Sigmoid colon (tissue), 4 donors: Measurements from ENCODE around the gene LIMS2.

ENCODE experiments used
- EP300 ChIP-seq, 4 donors: sonication (generic); formaldehyde crosslinking; IDR thresholded peaks; one replicate each; pipeline ENCODE4 v1.6.1; 2017; ENCODE audit warnings: antibody characterized with exemption in 4 of 4
- POLR2A ChIP-seq, 2 donors: fragments of 450-650 bp; IDR thresholded peaks; one replicate each; pipeline ENCODE4 v1.6.1; 2016; ENCODE audit warnings: antibody characterized with exemption in 2 of 2, mild to moderate bottlenecking in 2 of 2, moderate library complexity in 2 of 2
- POLR2AphosphoS5 ChIP-seq, 4 donors: sonication (generic); formaldehyde crosslinking; IDR thresholded peaks; one replicate each; pipeline ENCODE4 v1.6.1; 2017; ENCODE audit warnings: antibody characterized with exemption in 4 of 4
- TF ChIP-seq, protein P1 (sequence below), 4 experiments: fragments of 450-650 bp in 3 of 4; fragments of 200-600 bp in 1 of 4; IDR thresholded peaks; one replicate each; pipeline ENCODE4 v1.5.1; 2016 to 2019; ENCODE audit warnings: antibody characterized with exemption in 4 of 4, mild to moderate bottlenecking in 3 of 4, moderate library complexity in 2 of 4

DNA sequence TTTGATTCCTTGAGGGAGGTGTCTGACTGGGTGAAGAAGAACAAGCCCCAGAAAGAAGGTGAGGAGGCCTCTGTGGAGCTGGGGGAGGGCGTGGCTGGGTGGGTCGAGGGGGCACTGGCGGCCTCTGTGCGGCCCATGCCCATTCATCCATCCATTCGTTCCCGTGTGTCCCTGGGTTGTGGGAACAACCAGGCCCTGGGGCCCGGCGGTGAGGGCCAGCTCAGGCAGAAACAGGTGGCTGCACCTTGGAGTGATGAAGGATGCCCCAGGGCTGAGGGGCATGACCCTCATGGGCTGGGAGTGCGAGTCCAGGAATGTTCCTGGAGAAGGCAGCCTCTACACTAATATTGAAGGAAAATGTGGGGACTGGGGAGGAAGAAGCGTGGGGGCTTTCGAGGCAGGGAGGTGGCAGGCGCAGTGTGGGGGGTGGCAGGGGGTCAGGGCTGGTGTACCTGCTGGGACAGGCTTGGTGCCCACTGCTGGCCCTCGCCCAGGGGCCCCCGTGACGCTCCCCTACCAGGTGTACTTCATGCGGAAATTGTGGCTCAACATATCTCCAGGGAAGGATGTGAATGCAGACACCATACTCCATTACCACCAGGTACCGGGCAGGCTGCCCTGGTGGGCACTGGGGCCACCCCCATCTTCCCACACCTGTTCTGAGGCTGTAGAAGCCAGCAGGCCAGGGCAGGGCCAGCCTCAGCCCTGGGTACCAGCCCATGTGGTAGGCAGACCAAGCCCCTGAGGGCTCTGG is 40.5 kb downstream of the LIMS2 start:
- TF ChIP-seq, protein P1, sequence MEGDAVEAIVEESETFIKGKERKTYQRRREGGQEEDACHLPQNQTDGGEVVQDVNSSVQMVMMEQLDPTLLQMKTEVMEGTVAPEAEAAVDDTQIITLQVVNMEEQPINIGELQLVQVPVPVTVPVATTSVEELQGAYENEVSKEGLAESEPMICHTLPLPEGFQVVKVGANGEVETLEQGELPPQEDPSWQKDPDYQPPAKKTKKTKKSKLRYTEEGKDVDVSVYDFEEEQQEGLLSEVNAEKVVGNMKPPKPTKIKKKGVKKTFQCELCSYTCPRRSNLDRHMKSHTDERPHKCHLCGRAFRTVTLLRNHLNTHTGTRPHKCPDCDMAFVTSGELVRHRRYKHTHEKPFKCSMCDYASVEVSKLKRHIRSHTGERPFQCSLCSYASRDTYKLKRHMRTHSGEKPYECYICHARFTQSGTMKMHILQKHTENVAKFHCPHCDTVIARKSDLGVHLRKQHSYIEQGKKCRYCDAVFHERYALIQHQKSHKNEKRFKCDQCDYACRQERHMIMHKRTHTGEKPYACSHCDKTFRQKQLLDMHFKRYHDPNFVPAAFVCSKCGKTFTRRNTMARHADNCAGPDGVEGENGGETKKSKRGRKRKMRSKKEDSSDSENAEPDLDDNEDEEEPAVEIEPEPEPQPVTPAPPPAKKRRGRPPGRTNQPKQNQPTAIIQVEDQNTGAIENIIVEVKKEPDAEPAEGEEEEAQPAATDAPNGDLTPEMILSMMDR (IDR thresholded peaks at IDR 0.05) = no peak
- no peak for TF ChIP-seq POLR2A (IDR thresholded peaks at IDR 0.05)
- peak in 3 of 4 donors; percentile 10 to 20 (median 19) for TF ChIP-seq POLR2AphosphoS5 (IDR thresholded peaks at IDR 0.05)
- no peak for TF ChIP-seq EP300 (IDR thresholded peaks at IDR 0.05)
